GM12891 (cell line): ENCODE data around the gene SLC28A1.

Source experiments
- DNase-seq: peaks from one replicate; pipeline ENCODE4 v3.0.0; 2011; ENCODE audit warnings: low spot score; ENCODE audit not compliant: insufficient read length
- FAIRE-seq: peaks from 2 replicates; lab custom pipeline; 2011; peaks lifted over from hg19 to GRCh38; lab: Jason Lieb, UNC
- PAX5 ChIP-seq: IDR thresholded peaks from 2 replicates; pipeline ENCODE4 v1.6.1; 2011; ENCODE audit warnings: low read length, moderate library complexity, mild to moderate bottlenecking; ENCODE audit not compliant: insufficient read depth, severe bottlenecking
- POLR2A ChIP-seq: IDR thresholded peaks from 2 replicates; pipeline ENCODE4 v1.6.1; 2011; ENCODE audit warnings: low read depth, low read length, control low read depth
- POLR2AphosphoS5 ChIP-seq: IDR thresholded peaks from 2 replicates; pipeline ENCODE4 v1.6.1; 2011; ENCODE audit warnings: low read depth, low read length, control low read depth
- POU2F2 ChIP-seq: IDR thresholded peaks from 2 replicates; pipeline ENCODE4 v1.6.1; 2011; ENCODE audit warnings: low read depth, mild to moderate bottlenecking, control low read depth, low read length, moderate library complexity
- SPI1 ChIP-seq: IDR thresholded peaks from 2 replicates; pipeline ENCODE4 v1.6.1; 2011; ENCODE audit warnings: low read depth, low read length, control low read depth
- TAF1 ChIP-seq: IDR thresholded peaks from 2 replicates; pipeline ENCODE4 v1.6.1; 2011; ENCODE audit warnings: low read depth, low read length, control low read depth

The SLC28A1 gene

GRCh38 chr15:84859651-84860050, 24.8 kb upstream of the SLC28A1 start:
- no peak for DNase-seq
- no peak for FAIRE-seq
- TF ChIP-seq POLR2A (no peak), TAF1 (no peak)

DNA sequence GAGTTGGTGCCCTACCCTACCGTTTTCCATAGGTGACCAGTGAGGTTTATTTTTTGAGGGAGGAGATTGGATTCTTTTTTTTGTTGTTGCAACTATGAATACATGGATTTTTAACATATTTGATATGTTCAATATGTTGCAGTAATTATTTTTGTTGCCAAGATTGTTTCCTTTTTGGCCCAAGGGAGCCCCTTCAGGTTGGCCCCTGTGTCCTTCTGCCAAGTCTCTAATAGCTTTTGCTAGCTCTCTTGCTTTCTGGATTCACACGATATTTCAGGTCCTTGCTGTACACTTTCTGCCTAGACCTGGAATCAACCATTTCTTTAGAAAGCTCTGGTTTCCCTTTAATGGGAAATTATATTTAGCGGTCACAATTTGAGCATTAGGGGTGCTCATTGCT, 22.7 kb upstream of the SLC28A1 start:
- no peak for TF ChIP-seq POLR2AphosphoS5
- no peak for TF ChIP-seq TAF1
- no peak for TF ChIP-seq PAX5
- TF ChIP-seq POLR2A, result no peak
- TF ChIP-seq SPI1, result no peak
- no peak for TF ChIP-seq POU2F2
- DNase-seq (no peak), FAIRE-seq (no peak)

DNA sequence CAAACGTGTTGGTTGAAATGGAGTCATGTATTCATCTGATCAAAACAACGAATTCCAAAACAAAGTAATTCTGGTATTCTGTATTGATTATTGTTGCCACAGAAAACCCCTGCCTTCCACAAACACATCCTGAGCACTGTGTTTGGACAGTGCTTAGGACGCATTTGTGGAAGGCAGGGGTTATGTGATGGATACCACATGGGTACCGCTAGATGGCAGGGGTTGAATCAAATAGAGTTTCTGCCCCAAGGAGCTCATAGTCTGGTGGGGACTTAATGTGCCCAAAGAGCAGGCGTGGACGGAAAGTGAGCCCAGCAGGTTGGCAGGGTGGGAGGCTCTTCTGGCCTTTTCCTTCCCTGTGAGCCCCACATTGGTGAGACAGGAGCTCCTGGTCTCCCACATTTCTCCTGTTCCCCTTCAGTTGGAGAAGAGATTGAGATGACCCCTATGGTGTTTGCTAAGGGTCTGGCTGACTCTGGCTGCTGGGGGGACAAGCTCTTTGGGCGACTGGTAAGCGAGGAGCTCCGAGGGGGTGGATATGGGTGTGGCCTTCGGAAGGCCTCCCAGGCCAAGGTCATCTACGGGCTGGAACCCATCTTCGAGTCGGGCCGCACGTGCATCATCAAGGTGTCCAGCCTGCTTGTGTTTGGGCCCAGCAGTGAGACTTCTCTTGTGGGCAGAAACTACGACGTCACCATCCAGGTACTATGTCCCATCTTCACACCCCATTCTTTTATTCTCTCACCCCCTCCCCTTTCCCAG, 22.1 kb upstream of the SLC28A1 start:
- TF ChIP-seq POU2F2 (no peak), SPI1 (no peak), POLR2AphosphoS5 (no peak), TAF1 (no peak), POLR2A (no peak), PAX5 (no peak)
- no peak for FAIRE-seq
- no peak for DNase-seq

GRCh38 chr15:84863565-84864443, 20.7 kb upstream of the SLC28A1 start:
- no peak for TF ChIP-seq PAX5
- no peak for TF ChIP-seq POLR2AphosphoS5
- TF ChIP-seq POLR2A, result no peak
- TF ChIP-seq POU2F2, result no peak
- FAIRE-seq (no peak), DNase-seq (no peak)

DNA sequence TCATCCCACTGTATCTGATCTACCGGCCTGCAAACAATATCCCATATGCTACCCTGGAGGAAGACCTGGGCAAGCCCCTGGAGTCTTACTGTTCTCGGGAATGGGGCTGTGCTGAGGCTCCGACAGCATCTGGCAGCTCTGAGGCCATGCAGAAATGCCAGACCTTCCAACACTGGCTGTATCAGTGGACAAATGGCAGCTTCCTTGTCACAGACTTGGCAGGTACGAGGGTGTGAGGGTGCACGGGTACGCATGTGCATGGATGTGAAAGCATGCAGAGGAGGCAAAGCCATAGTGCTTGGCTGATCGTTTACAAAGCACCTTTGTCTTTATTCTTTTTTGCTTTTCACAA, 20.0 kb upstream of the SLC28A1 start:
- no peak for DNase-seq
- no peak for FAIRE-seq

GRCh38 chr15:84865074-84865569, 19.3 kb upstream of the SLC28A1 start:
- DNase-seq, result no peak
- no peak for FAIRE-seq
- TF ChIP-seq POU2F2, result no peak
- no peak for TF ChIP-seq PAX5
- no peak for TF ChIP-seq POLR2A
- no peak for TF ChIP-seq TAF1
- no peak for TF ChIP-seq SPI1
- TF ChIP-seq POLR2AphosphoS5, result no peak

More for the DNA sequence above, 20.0 kb upstream of the SLC28A1 start:
- TF ChIP-seq SPI1 (no peak), POLR2A (no peak), POLR2AphosphoS5 (no peak), POU2F2 (no peak), TAF1 (no peak), PAX5 (no peak)

DNA sequence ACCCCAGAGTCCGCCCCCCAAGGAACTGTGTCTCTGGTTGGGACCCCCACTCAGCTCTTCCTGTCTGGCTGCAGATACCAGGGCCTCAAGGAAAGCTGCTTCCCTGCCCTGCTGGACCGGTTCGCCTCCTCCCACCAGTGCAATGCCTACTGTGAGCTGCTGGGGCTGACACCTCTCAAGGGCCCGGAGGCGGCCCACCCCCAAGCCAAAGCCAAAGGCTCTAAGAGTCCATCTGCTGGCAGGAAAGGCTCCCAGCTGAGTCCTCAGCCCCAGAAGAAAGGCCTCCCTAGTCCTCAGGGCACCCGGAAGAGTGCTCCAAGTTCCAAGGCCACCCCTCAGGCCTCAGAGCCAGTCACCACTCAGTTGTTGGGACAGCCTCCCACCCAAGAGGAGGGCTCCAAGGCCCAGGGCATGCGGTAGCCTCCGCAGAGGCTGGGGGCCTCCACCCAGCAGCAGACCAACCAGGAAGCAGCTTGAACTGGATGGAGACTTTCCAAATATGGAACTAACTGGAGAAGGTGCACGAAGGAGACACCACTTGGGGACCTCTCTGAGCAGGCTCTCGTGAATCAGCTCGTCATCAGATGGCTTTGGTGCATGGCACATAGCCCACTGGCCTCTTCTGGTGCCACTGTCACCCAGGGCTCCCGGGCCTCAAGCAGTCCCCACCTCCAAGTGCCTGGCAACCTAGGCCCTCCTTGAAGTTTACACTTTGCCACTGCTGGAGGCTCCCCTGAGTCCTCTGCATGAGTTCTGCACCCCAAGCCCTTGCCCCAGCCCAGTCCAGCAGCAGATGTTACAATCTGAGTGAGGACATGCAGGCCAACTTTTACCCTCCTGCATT, 16.2 kb upstream of the SLC28A1 start:
- FAIRE-seq (no peak), DNase-seq (no peak)
- TF ChIP-seq POLR2A (no peak), TAF1 (no peak), POLR2AphosphoS5 (no peak), POU2F2 (no peak), PAX5 (no peak), SPI1 (no peak)

DNA sequence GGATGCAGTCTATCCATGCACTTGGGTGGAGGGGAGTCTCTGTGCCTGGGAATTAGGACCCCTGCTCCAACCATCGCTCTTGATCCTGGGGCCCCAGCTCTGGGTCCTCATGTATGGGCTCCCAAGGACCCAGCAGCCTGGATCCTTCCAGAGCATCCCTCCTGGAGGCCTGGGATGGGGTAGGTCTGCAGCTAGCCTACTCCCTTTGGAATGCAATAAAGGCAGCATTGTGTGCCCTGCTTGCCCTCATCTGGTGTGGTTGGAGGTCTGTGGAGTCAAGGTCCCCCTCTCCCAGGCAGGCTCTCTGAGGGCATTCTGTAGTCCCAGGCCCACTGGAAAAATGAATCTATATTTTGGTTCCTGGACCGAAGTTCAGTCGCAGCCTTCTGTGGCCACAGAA, 15.0 kb upstream of the SLC28A1 start:
- TF ChIP-seq POLR2AphosphoS5, result no peak
- no peak for TF ChIP-seq POU2F2
- TF ChIP-seq PAX5, result no peak
- TF ChIP-seq POLR2A, result no peak
- no peak for TF ChIP-seq SPI1
- no peak for TF ChIP-seq TAF1
- no peak for FAIRE-seq
- DNase-seq, result no peak

DNA sequence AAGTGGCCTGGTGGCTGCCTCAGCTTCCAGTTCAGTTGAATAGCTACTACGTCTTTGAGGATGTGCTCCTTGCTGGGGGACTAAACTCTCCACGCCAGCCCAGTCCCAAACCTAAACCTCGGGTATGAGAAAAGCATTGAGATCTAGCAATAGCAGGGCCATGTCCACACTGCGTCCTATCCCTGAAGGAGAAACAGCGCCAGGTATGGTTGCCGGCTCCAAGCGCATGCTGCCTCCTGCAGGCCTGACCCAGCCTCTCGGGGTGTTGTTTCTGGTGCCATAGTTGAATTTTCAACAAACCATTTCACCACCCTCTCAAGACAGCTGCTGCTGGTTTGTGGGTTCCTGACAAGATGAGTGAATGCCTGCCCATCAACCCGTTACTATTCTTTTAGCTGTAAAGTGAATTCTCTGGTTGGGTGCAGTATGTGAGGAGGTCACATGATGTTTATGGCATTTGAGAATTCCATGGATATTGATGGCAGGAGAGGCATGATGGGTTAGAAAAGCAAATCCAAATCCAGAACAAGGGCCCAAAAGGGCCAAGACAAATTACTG, 13.0 kb upstream of the SLC28A1 start:
- TF ChIP-seq SPI1 (no peak), POLR2AphosphoS5 (no peak), POLR2A (no peak), POU2F2 (no peak), PAX5 (no peak), TAF1 (no peak)
- FAIRE-seq (no peak), DNase-seq (no peak)
